Left ventricle myocardium inferior (tissue), 1 donor: ENCODE data around the gene MCTS1. TPM values are rescaled to one million over a fixed set of nuclear protein-coding genes. Genes with fewer than 3 reads are reported as not detected.
A peak's percentile ranks its signal among the peaks of the same experiment; 100 is the strongest.

ENCODE experiments used
- DNase-seq: peaks from one replicate; pipeline ENCODE4 v3.0.0-alpha.2; 2020
- H3K27ac ChIP-seq: fragments of 200-600 bp; replicated peaks from 2 replicates; pipeline ENCODE4 v1.8.0; 2021
- H3K27me3 ChIP-seq: fragments of 200-600 bp; 2 replicates; pipeline ENCODE4 v1.8.0; 2021; ENCODE audit warnings: low read depth
- H3K36me3 ChIP-seq: fragments of 200-600 bp; 2 replicates; pipeline ENCODE4 v1.8.0; 2021
- H3K4me1 ChIP-seq: fragments of 200-600 bp; 2 replicates; pipeline ENCODE4 v1.8.0; 2021
- H3K4me3 ChIP-seq: fragments of 200-600 bp; 2 replicates; pipeline ENCODE4 v1.8.0; 2021; ENCODE audit warnings: mild to moderate bottlenecking, moderate library complexity
- H3K9me3 ChIP-seq: fragments of 200-600 bp; replicated peaks from 2 replicates; pipeline ENCODE4 v1.8.0; 2021
- intact Hi-C: fragments of 100-400 bp; cut with micrococcal nuclease; formaldehyde crosslinking; loops from one replicate; pipeline ENCODE4 v1.11.0; 2022
- long read RNA-seq: library from polyadenylated mRNA; unstranded; transcript quantifications from one replicate; pipeline ENCODE4 v2.0.0, GENCODE V29; 2021
- total RNA-seq: library from RNA; stranded (reverse); fragmentation: NEBNext Ultra II Directional; extraction: Animal tissue kit (Norgen Biotek cat#: 25700); gene quantifications from one replicate; pipeline ENCODE4 v1.2.1, GENCODE V29; 2021
- TF ChIP-seq, protein P1 (sequence below): fragments of 200-600 bp; IDR thresholded peaks from 2 replicates; pipeline ENCODE4 v1.8.0; 2021; ENCODE audit warnings: antibody characterized with exemption, mild to moderate bottlenecking, borderline replicate concordance
- donor health status: DM: no; HTN: yes; CAD: no; lungs with severe emphysema.

MCTS1 gene, protein sequence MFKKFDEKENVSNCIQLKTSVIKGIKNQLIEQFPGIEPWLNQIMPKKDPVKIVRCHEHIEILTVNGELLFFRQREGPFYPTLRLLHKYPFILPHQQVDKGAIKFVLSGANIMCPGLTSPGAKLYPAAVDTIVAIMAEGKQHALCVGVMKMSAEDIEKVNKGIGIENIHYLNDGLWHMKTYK
- total RNA-seq = 32.6 TPM
- long read RNA-seq, transcript MCTS1-202 (6 exons, 1,018 nt) = major isoform, 10 of 13 reads
- long read RNA-seq, partial matches to known transcripts = 1 of 13 reads
- long read RNA-seq, other reads (novel, unspliced or antisense) = 1 of 13 reads

DNA sequence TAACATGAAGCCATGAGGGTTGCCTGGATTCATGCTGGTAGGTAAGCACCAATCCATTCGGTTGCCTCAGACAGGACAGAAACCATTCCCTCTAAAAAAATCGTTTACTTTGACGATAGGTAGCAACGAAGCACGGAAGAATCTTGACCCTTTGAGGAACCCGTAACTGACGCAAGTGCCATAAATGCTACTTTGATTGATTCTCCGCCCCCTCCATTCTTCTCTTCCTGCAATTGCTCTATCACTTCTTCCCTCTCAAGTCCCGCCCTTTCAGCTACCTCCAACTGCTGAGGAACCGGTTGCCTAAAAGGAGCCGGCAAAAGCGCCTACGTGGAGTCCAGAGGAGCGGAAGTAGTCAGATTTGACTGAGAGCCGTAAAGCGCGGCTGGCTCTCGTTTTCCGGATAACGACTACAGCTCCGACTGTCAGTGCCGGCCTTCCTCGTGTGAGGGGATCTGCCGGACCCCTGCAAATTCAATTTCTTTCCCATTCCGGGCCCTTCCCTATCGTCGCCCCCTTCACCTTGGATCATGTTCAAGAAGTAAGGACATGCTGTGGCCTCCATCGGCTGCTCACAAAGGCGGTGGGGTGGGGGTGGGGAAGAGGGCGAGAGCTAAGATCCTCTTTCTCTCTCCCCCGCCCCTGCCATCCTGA lies at the start of gene MCTS1:
MCTS1 (plus strand) TSS at position 395 of the 654 bp plus-strand sequence; CDS start at position 531, 136 bp downstream.
- Histone ChIP-seq H3K4me1 (peaks cover 21% of the 10 kb centered on the region), H3K36me3 (no peaks in the 10 kb centered on the region), H3K9me3 (no peaks in the 10 kb centered on the region), H3K27me3 (no peaks in the 10 kb centered on the region), H3K4me3 (peak within 1 kb of the TSS; percentile 76), H3K27ac (peak within 1 kb of the TSS; percentile 88)
- intact Hi-C loops = no loop called here
- TF ChIP-seq, protein P1, sequence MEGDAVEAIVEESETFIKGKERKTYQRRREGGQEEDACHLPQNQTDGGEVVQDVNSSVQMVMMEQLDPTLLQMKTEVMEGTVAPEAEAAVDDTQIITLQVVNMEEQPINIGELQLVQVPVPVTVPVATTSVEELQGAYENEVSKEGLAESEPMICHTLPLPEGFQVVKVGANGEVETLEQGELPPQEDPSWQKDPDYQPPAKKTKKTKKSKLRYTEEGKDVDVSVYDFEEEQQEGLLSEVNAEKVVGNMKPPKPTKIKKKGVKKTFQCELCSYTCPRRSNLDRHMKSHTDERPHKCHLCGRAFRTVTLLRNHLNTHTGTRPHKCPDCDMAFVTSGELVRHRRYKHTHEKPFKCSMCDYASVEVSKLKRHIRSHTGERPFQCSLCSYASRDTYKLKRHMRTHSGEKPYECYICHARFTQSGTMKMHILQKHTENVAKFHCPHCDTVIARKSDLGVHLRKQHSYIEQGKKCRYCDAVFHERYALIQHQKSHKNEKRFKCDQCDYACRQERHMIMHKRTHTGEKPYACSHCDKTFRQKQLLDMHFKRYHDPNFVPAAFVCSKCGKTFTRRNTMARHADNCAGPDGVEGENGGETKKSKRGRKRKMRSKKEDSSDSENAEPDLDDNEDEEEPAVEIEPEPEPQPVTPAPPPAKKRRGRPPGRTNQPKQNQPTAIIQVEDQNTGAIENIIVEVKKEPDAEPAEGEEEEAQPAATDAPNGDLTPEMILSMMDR = no peak
- DNase-seq = peak; percentile 73

DNA sequence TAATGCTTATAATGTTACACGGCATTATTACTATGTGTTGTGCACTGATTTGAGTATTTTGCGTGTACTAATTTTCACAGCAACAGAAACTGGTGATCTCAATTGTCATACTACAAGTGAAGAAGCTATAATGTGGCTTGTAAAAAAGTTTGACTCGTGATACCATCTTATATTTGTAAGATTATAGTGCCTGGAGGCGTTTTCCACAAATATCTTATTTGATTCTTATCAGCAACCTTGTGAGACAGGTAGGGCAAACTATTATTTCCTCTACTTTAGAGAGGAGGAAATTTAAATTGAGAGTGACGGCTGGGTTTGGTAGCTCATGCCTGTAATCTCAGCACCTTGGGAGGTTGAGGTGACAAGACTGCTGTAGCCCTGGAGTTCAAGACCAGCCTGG lies 47.6 kb upstream of the MCTS1 start:
- Histone ChIP-seq H3K4me3 (no peak overlapping the region), H3K27ac (no peak overlapping the region), H3K4me1 (peaks cover 32% of the 10 kb centered on the region), H3K27me3 (no peaks in the 10 kb centered on the region), H3K36me3 (peaks cover 4% of the 10 kb centered on the region), H3K9me3 (no peaks in the 10 kb centered on the region)
- TF ChIP-seq, protein P1 = no peak
- DNase-seq = no peak
- intact Hi-C loops = no loop called here

DNA sequence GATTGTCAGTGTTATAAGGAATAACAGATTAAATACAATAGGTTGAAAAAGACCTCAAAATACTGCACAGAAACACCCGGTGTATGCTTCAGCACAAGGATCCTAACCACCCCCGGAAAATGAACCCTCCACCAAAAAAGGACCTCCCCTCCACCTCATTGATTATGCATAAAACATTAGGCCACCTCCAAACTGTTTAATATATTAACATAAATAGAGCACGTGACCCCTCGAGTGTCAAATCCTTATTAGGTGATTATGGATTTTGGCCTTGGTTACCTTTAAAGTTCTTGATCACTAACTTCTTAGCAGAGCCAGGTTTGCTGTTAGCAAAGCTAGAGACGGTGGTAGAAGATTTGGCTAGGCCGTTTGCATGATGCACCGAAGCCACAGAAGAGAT lies 44.1 kb upstream of the MCTS1 start:
- DNase-seq = no peak
- H3K36me3 ChIP-seq = peaks cover 4% of the 10 kb centered on the region
- TF ChIP-seq, protein P1 = no peak
- intact Hi-C loops = no loop called here
- H3K4me3 ChIP-seq = peak overlapping the region; percentile 72
- no peaks in the 10 kb centered on the region for H3K27me3 ChIP-seq
- H3K4me1 ChIP-seq = peaks cover 43% of the 10 kb centered on the region
- H3K27ac ChIP-seq = peak overlapping the region; percentile 98
- no peaks in the 10 kb centered on the region for H3K9me3 ChIP-seq

DNA sequence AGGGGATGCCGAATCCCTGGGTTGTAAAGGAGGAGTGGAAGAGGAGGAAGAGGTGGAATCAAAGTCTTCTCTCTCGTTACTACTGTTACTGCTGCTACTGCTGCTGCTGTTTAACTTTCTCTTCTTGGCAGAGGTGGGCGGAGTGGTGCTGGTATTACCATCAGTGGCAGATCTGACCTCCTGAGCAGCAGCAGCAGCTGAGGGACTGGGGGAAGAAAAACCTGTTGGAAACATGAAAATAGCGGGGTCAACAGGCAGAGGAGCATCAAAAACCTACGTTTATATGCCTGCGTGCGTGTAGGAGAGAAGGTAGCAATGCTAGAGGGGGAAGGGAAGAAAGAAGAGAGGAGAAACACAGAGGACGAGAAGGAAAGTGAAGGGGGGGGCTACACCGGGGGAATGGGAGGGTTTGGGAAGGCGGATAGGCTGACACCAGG lies 43.5 kb upstream of the MCTS1 start:
- Histone ChIP-seq H3K4me1 (peaks cover 37% of the 10 kb centered on the region), H3K27ac (peak overlapping the region; percentile 98), H3K9me3 (no peaks in the 10 kb centered on the region), H3K4me3 (peak overlapping the region; percentile 72), H3K36me3 (peaks cover 4% of the 10 kb centered on the region), H3K27me3 (no peaks in the 10 kb centered on the region)
- DNase-seq = peak; percentile 13
- TF ChIP-seq, protein P1 = no peak
- intact Hi-C loops = no loop called here

DNA sequence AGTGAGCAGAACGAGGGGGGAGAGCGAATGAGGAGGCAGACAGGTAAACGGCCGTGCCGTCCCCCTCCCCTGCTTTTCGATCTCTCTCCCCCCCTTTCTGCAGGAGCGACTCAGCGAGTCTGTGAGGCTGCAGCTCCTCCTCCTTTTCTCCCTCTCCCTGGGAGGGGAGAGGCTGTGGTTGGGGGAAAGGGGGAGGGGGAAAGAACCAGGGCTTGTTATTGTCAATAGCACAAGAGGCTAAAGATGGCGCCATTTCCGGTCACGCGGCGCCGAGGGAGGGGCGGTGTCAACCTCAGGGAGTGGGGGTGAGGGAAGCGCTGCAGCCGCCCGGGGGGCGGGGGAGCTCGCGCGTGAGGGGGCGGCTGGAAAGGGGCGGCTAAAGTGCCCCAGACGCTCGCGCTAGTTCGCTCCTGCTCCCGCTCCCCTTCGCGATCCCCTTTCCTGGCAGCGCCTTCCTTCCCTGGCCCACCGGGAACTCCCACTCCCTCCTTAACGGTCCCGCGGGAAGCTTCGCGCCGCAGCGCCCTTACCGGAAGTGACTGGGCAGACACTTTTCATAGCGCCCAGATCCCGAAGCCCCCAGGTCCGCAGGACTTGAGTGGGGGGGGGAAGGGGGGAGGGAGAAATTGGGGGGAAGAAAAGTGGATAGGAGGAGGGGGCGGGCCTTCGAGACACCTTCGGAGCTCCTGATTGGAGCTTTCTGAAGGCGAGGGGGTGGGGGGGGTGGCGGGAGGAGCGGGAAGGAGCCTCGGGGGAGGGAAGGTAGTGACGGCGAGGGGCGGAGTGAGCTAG lies 42.9 kb upstream of the MCTS1 start, which contains the start of gene CUL4B:
CUL4B (minus strand) TSS at position 121 of the 792 bp plus-strand sequence. CDS start 324 bp downstream, outside the sequence.
- Histone ChIP-seq H3K9me3 (no peaks in the 10 kb centered on the region), H3K4me1 (peaks cover 34% of the 10 kb centered on the region), H3K27me3 (no peaks in the 10 kb centered on the region), H3K36me3 (peaks cover 4% of the 10 kb centered on the region), H3K27ac (peak within 1 kb of the TSS; percentile 98), H3K4me3 (peak within 1 kb of the TSS; percentile 72)
- TF ChIP-seq, protein P1 = no peak
- intact Hi-C loops = no loop called here
- DNase-seq = peak; percentile 91
